H1 (cell line): Measurements from ENCODE around the gene KLHDC7B. TPM values are rescaled to one million over a fixed set of nuclear protein-coding genes. Genes with fewer than 3 reads are reported as not detected.

Experiments used
- CTCF ChIA-PET: fragments of 300-600 bp; sonication (Branson Sonifier 250); formaldehyde crosslinking; loops from one replicate; lab custom pipeline; 2021; ENCODE audit not compliant: partially characterized antibody; lab: Charles Lee
- POLR2A ChIA-PET: fragments of 300-600 bp; sonication (Branson Sonifier 250); formaldehyde crosslinking; loops from one replicate; lab custom pipeline; 2021; ENCODE audit warnings: inconsistent platforms; ENCODE audit not compliant: partially characterized antibody; lab: Charles Lee
- DNase-seq, 2 experiments: peaks; one replicate each; pipeline versions ENCODE4 v3.0.0 to v3.0.0-alpha.2; 2010 to 2022; ENCODE audit warnings: low spot score in 2 of 2, low read depth in 1 of 2, mixed read lengths in 1 of 2
- FAIRE-seq: peaks from 2 replicates; lab custom pipeline; 2011; peaks lifted over from hg19 to GRCh38; lab: Jason Lieb, UNC
- H2AFZ ChIP-seq: 2 replicates; pipeline ENCODE4 v1.8.1; 2012; ENCODE audit warnings: low read length, inconsistent platforms
- H2AK5ac ChIP-seq: 2 replicates; pipeline ENCODE4 v1.6.1; 2013; ENCODE audit warnings: low read depth, low read length
- H2BK120ac ChIP-seq: replicated peaks from 2 replicates; pipeline ENCODE3; 2013; ENCODE audit warnings: low read depth, low read length, inconsistent platforms
- H2BK12ac ChIP-seq: 2 replicates; pipeline ENCODE4 v1.6.1; 2013; ENCODE audit warnings: low read depth, low read length
- H2BK15ac ChIP-seq: 2 replicates; pipeline ENCODE4 v1.6.1; 2013; ENCODE audit warnings: low read length
- H2BK20ac ChIP-seq: 2 replicates; pipeline ENCODE4 v1.6.1; 2013; ENCODE audit warnings: low read length
- H2BK5ac ChIP-seq: 2 replicates; pipeline ENCODE4 v1.6.1; 2013; ENCODE audit warnings: low read depth, low read length
- H3K14ac ChIP-seq: 2 replicates; pipeline ENCODE4 v1.6.1; 2013; ENCODE audit warnings: inconsistent platforms; ENCODE audit not compliant: insufficient read length
- H3K18ac ChIP-seq: 2 replicates; pipeline ENCODE4 v1.6.1; 2013; ENCODE audit warnings: low read length; ENCODE audit errors: extremely low read depth
- H3K23ac ChIP-seq: 2 replicates; pipeline ENCODE4 v1.6.1; 2013; ENCODE audit warnings: inconsistent platforms; ENCODE audit not compliant: insufficient read length
- H3K23me2 ChIP-seq: 2 replicates; pipeline ENCODE4 v1.6.1; 2013; ENCODE audit warnings: low read depth, low read length
- H3K27ac ChIP-seq: 2 replicates; pipeline ENCODE4 v1.6.1; 2011; ENCODE audit warnings: low read depth, low read length, inconsistent platforms
- H3K27me3 ChIP-seq, 4 experiments: replicated peaks in 1 of 4; 1 replicate in 1 of 4; 2 replicates in 3 of 4; pipeline versions ENCODE4 v1.6.1 to v1.8.1; 2011 to 2013; ENCODE audit warnings: low read length in 3 of 4, mild to moderate bottlenecking in 3 of 4, inconsistent platforms in 2 of 4, mixed read lengths in 2 of 4, moderate library complexity in 1 of 4; ENCODE audit not compliant: control insufficient read depth in 3 of 4, insufficient read depth in 3 of 4; ENCODE audit errors: extremely low read depth in 1 of 4
- H3K36me3 ChIP-seq, 4 experiments: 2 replicates each; pipeline versions ENCODE4 v1.6.1 to v1.8.1; 2011 to 2013; ENCODE audit warnings: mild to moderate bottlenecking in 4 of 4, low read length in 3 of 4, moderate library complexity in 2 of 4, control low read depth in 1 of 4, inconsistent platforms in 1 of 4; ENCODE audit not compliant: insufficient read depth in 4 of 4, control insufficient read depth in 2 of 4
- H3K4ac ChIP-seq: replicated peaks from 2 replicates; pipeline ENCODE3; 2013; ENCODE audit warnings: low read length, low read depth, mixed read lengths, inconsistent platforms; ENCODE audit not compliant: insufficient read length
- H3K4me1 ChIP-seq, 4 experiments: replicated peaks in 1 of 4; 1 replicate in 1 of 4; 2 replicates in 3 of 4; pipeline versions ENCODE4 v1.6.1 to v1.8.1; 2011 to 2013; ENCODE audit warnings: low read length in 3 of 4, inconsistent platforms in 2 of 4, mixed read lengths in 1 of 4; ENCODE audit not compliant: insufficient read depth in 4 of 4, control insufficient read depth in 3 of 4
- H3K4me2 ChIP-seq, 2 experiments: 2 replicates each; pipeline versions ENCODE4 v1.6.1 to v1.8.1; 2011 to 2013; ENCODE audit warnings: low read depth in 2 of 2, low read length in 2 of 2, control low read depth in 1 of 2, inconsistent platforms in 1 of 2, mild to moderate bottlenecking in 1 of 2; ENCODE audit not compliant: insufficient read depth in 1 of 2
- H3K4me3 ChIP-seq, 4 experiments: fragments of 200-600, 300-600 bp in 1 of 4; sonication (generic), shearing (Covaris generic), sonication (Bioruptor Twin) in 1 of 4; 2 replicates each; pipeline versions ENCODE4 v1.5.1 to v1.8.1; 2011 to 2016; ENCODE audit warnings: low read length in 4 of 4, low read depth in 3 of 4, control low read depth in 2 of 4, inconsistent platforms in 2 of 4, mild to moderate bottlenecking in 2 of 4, mixed read lengths in 1 of 4, moderate library complexity in 1 of 4; ENCODE audit not compliant: insufficient read depth in 2 of 4; ENCODE audit errors: extremely low read depth in 1 of 4
- H3K56ac ChIP-seq: replicated peaks from 2 replicates; pipeline ENCODE3; 2013; ENCODE audit warnings: low read depth, mild to moderate bottlenecking, mixed read lengths, low read length, inconsistent platforms; ENCODE audit not compliant: insufficient read length
- H3K79me1 ChIP-seq: 2 replicates; pipeline ENCODE4 v1.6.1; 2013; ENCODE audit warnings: low read depth, low read length, control low read depth
- H3K79me2 ChIP-seq, 2 experiments: 2 replicates each; pipeline versions ENCODE4 v1.6.1 to v1.8.1; 2012 to 2013; ENCODE audit warnings: low read length in 2 of 2, mild to moderate bottlenecking in 2 of 2, inconsistent platforms in 1 of 2; ENCODE audit not compliant: insufficient read depth in 2 of 2, control insufficient read depth in 1 of 2
- H3K9ac ChIP-seq, 4 experiments: replicated peaks in 1 of 4; 1 replicate in 1 of 4; 2 replicates in 3 of 4; pipeline versions ENCODE4 v1.6.1 to v1.8.1; 2011 to 2013; ENCODE audit warnings: low read depth in 3 of 4, low read length in 3 of 4, control low read depth in 2 of 4, mild to moderate bottlenecking in 2 of 4, moderate library complexity in 2 of 4, inconsistent platforms in 1 of 4; ENCODE audit errors: extremely low read depth in 1 of 4
- H3K9me3 ChIP-seq, 2 experiments: 2 replicates each; pipeline versions ENCODE4 v1.6.1 to v1.8.1; 2012 to 2013; ENCODE audit warnings: mild to moderate bottlenecking in 2 of 2, moderate library complexity in 2 of 2, control low read depth in 1 of 2, inconsistent platforms in 1 of 2, low read depth in 1 of 2, low read length in 1 of 2, mixed read lengths in 1 of 2; ENCODE audit not compliant: insufficient read depth in 2 of 2
- H4K20me1 ChIP-seq, 2 experiments: replicated peaks in 1 of 2; 2 replicates each; pipeline versions ENCODE3 to v1.8.1; 2011 to 2013; ENCODE audit warnings: inconsistent platforms in 2 of 2, low read length in 2 of 2, mild to moderate bottlenecking in 1 of 2; ENCODE audit not compliant: insufficient read depth in 2 of 2, control insufficient read depth in 1 of 2
- H4K5ac ChIP-seq: 2 replicates; pipeline ENCODE4 v1.6.1; 2013; ENCODE audit warnings: low read length, low read depth, mixed read lengths, inconsistent platforms; ENCODE audit not compliant: insufficient read length
- H4K8ac ChIP-seq: 2 replicates; pipeline ENCODE4 v1.8.0; 2013; ENCODE audit warnings: mild to moderate bottlenecking, moderate library complexity, low read length, inconsistent platforms; ENCODE audit not compliant: insufficient read depth; ENCODE audit errors: extremely low read depth
- H4K91ac ChIP-seq: replicated peaks from 2 replicates; pipeline ENCODE3; 2013; ENCODE audit warnings: low read length, mixed read lengths, inconsistent platforms; ENCODE audit not compliant: insufficient read length
- NRF1 ChIP-seq: IDR thresholded peaks from 2 replicates; pipeline ENCODE4 v1.6.1; 2011; ENCODE audit warnings: mild to moderate bottlenecking, low read depth, low read length, improper control_type of control experiment
- SRF ChIP-seq: IDR thresholded peaks from 2 replicates; pipeline ENCODE4 v1.6.1; 2011; ENCODE audit warnings: mild to moderate bottlenecking, low read depth, low read length, moderate library complexity
- WGBS, 2 experiments: shearing (Covaris generic) in 1 of 2; methylation state at CpG; one replicate each; pipeline versions ENCODE4 v1.1.6 to v1.1.7; 2013 to 2015; ENCODE audit warnings: low lambda C conversion rate in 2 of 2, mixed read lengths in 2 of 2, inconsistent platforms in 1 of 2, low coverage in 1 of 2, missing lambda C conversion rate in 1 of 2; ENCODE audit not compliant: insufficient replicate concordance in 2 of 2, insufficient coverage in 1 of 2, insufficient read length in 1 of 2; ENCODE audit errors: extremely low coverage in 1 of 2, missing lambda C conversion rate in 1 of 2; 5-methylcytosine and 5-hydroxymethylcytosine counted together
- polyA plus RNA-seq, 7 experiments: library from polyadenylated mRNA; depleted of rRNA in 3 of 7; stranded (reverse) in 5 of 7; unstranded in 2 of 7; fragments of >200 nt in 5 of 7; fragments of 200-250 nt in 2 of 7; gene quantifications; 1 replicate in 5 of 7; 2 replicates in 1 of 7; 4 replicates in 1 of 7; pipeline versions ENCODE4 v1.2.1 to v1.2.3, GENCODE V29; 2011 to 2013; ENCODE audit warnings: missing spikeins in 2 of 7, mixed read lengths in 2 of 7
- total RNA-seq: library from RNA; stranded (reverse); fragmentation: NEBNext Ultra II Directional; extraction: Animal tissue kit (Norgen Biotek cat#: 25700); gene quantifications from 2 replicates; pipeline ENCODE4 v1.2.1, GENCODE V29; 2021

Gene KLHDC7B
- total and polyA plus RNA-seq, 2 of the 8 experiments (the other 6 are each of a cell fraction or from before 2014, with no cell fraction given), result not detected

GRCh38 chr22:50505276-50505775 lies 40.4 kb upstream of the KLHDC7B start:
- H3K18ac ChIP-seq, result no peak overlapping the region
- H2BK20ac ChIP-seq, result no peak overlapping the region
- H3K4ac ChIP-seq, result no peak overlapping the region
- TF ChIP-seq SRF (no peak), NRF1 (no peak)
- no peak overlapping the region for H2BK15ac ChIP-seq
- no peak overlapping the region for H3K4me2 ChIP-seq
- peaks cover 0 to 17% of the 10 kb centered on the region in 2 experiments; a peak in 2 of 4 replicates for H3K79me2 ChIP-seq
- H3K9ac ChIP-seq, result no peak overlapping the region
- H3K9me3 ChIP-seq, result no peaks in the 10 kb centered on the region
- no peak overlapping the region for H3K4me3 ChIP-seq
- ChIA-PET CTCF (interaction anchor here (0.5 to 1.0 kb wide), 2 partner anchors 9 to 145 kb away, joined by 3 read pairs; no protein-coding TSS in a partner anchor), POLR2A (interaction anchor here (2.7 kb wide), 1 partner anchor 21 kb away, joined by 17 read pairs; the partner anchor contains the start of gene MIOX)
- no peak overlapping the region for H4K5ac ChIP-seq
- H3K27ac ChIP-seq, result no peak overlapping the region
- DNase-seq (no peak), FAIRE-seq (no peak)
- H3K4me1 ChIP-seq, result peaks cover 2 to 8% (median 5%) of the 10 kb centered on the region in 4 experiments
- no peak overlapping the region for H2AFZ ChIP-seq
- H4K8ac ChIP-seq, result no peak overlapping the region
- peaks cover 9% of the 10 kb centered on the region; the same call in 1 of the 2 replicates for H3K79me1 ChIP-seq
- no peaks in the 10 kb centered on the region for H3K27me3 ChIP-seq
- H3K56ac ChIP-seq, result no peak overlapping the region
- H3K23ac ChIP-seq, result no peak overlapping the region
- peaks cover 11% of the 10 kb centered on the region; the same call in 1 of the 2 replicates for H3K23me2 ChIP-seq
- no peak overlapping the region for H3K14ac ChIP-seq
- peaks cover 0 to 18% of the 10 kb centered on the region in 2 experiments for H4K20me1 ChIP-seq
- H3K36me3 ChIP-seq, result peaks cover 0 to 15% (median 0%) of the 10 kb centered on the region in 4 experiments; a peak in 2 of 8 replicates
- no peak overlapping the region for H2BK120ac ChIP-seq
- no peak overlapping the region for H2BK12ac ChIP-seq
- WGBS, 2 experiments, result 95% methylated on average over 14 of the region's 14 CpGs; no CpG with 5 or more reads in 1 of the 2 experiments
- no peak overlapping the region for H4K91ac ChIP-seq
- no peak overlapping the region for H2BK5ac ChIP-seq
- no peak overlapping the region for H2AK5ac ChIP-seq
